Karpas-422 (cell line): ENCODE data around the gene TYROBP. TPM values are rescaled to one million over a fixed set of nuclear protein-coding genes. Genes with fewer than 3 reads are reported as not detected.

Experiments
- DNase-seq: peaks from one replicate; pipeline ENCODE4 v3.0.0-alpha.2; 2015
- H2AFZ ChIP-seq: fragments of 200-600 bp; sonication (generic); 2 replicates; pipeline ENCODE4 v1.6.1; 2014; ENCODE audit warnings: antibody characterized with exemption, low read length, mixed read lengths
- H3K27ac ChIP-seq: fragments of 200-600 bp; sonication (generic); 2 replicates; pipeline ENCODE4 v1.5.1; 2014; ENCODE audit warnings: mild to moderate bottlenecking, low read length, moderate library complexity
- H3K27me3 ChIP-seq: fragments of 200-600 bp; sonication (generic); 2 replicates; pipeline ENCODE4 v1.6.1; 2014; ENCODE audit warnings: low read length, mixed read lengths
- H3K36me3 ChIP-seq: fragments of 200-600 bp; sonication (generic); 2 replicates; pipeline ENCODE4 v1.6.1; 2014; ENCODE audit warnings: low read length, mixed read lengths; ENCODE audit not compliant: insufficient read depth
- H3K4me1 ChIP-seq: fragments of 200-600 bp; sonication (generic); 2 replicates; pipeline ENCODE4 v1.6.1; 2014; ENCODE audit warnings: mild to moderate bottlenecking, low read length, mixed read lengths
- H3K4me2 ChIP-seq: fragments of 200-600 bp; sonication (generic); 2 replicates; pipeline ENCODE4 v1.6.1; 2014; ENCODE audit warnings: low read length, low read depth, mild to moderate bottlenecking; ENCODE audit not compliant: poor library complexity, severe bottlenecking
- H3K4me3 ChIP-seq: fragments of 200-600 bp; sonication (generic); 2 replicates; pipeline ENCODE4 v1.5.1; 2014; ENCODE audit warnings: mild to moderate bottlenecking, antibody characterized with exemption, low read length, mixed read lengths
- H3K79me2 ChIP-seq: fragments of 200-600 bp; sonication (generic); 2 replicates; pipeline ENCODE4 v1.6.1; 2014; ENCODE audit warnings: mild to moderate bottlenecking, low read length, mixed read lengths
- H3K9ac ChIP-seq: fragments of 200-600 bp; sonication (generic); 2 replicates; pipeline ENCODE4 v1.6.0; 2014; ENCODE audit warnings: low read length
- H3K9me2 ChIP-seq: fragments of 200-600 bp; sonication (generic), shearing (Covaris generic); replicated peaks from 2 replicates; pipeline ENCODE4 v1.6.0; 2014; ENCODE audit warnings: mild to moderate bottlenecking, low read length, moderate library complexity; ENCODE audit not compliant: insufficient read depth
- H3K9me3 ChIP-seq: fragments of 300-700, 200-600 bp; sonication (generic); 2 replicates; pipeline ENCODE4 v1.6.1; 2014; ENCODE audit warnings: low read length, mixed read lengths
- H4K20me1 ChIP-seq: fragments of 200-600 bp; sonication (generic); 2 replicates; pipeline ENCODE4 v1.6.1; 2014; ENCODE audit warnings: mild to moderate bottlenecking, antibody characterized with exemption, low read length, low read depth; ENCODE audit not compliant: insufficient read depth
- total RNA-seq: library from RNA; depleted of rRNA; stranded (reverse); fragments of >200 nt; shearing (Covaris generic); gene quantifications from 2 replicates; pipeline ENCODE4 v1.2.3, GENCODE V29; 2014; ENCODE audit warnings: low replicate concordance

TYROBP gene
- total RNA-seq, 1 experiment from 2014 or later, result not detected

DNA sequence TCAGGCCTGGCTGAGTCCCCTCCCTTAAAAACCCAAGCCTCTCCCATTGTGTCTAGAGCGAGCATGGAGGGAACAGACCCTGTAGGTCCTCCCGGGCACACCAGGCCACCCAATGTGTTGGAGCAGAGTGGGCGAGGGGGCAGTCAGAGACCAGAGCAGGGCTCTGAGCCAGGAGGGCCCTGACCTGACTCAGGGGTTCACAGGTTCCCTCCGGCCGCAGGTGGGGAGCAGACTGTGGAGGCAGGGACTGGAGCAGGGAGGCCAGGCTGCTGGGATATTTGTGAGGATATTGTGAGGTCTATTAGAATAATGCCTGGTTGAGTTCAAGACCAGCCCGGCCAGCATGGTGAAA is 1.6 kb upstream of the TYROBP start:
- Histone ChIP-seq H4K20me1 (no peaks in the 10 kb centered on the region), H3K79me2 (no peaks in the 10 kb centered on the region), H3K9me3 (no peaks in the 10 kb centered on the region), H3K27ac (no peak overlapping the region), H3K4me1 (peaks cover 11% of the 10 kb centered on the region), H3K9ac (peak overlapping the region; percentile 7; the same call in 1 of the 2 replicates), H3K4me3 (no peak overlapping the region), H3K27me3 (no peaks in the 10 kb centered on the region), H2AFZ (no peak overlapping the region), H3K36me3 (no peaks in the 10 kb centered on the region), H3K9me2 (no peaks in the 10 kb centered on the region), H3K4me2 (peak overlapping the region; percentile 28)
- peak; percentile 29 for DNase-seq

GRCh38 chr19:35908973-35909683 is 1.0 kb upstream of the TYROBP start:
- peaks cover 11% of the 10 kb centered on the region for H3K4me1 ChIP-seq
- H3K4me2 ChIP-seq, result peak overlapping the region; percentile 28
- H2AFZ ChIP-seq, result no peak overlapping the region
- no peaks in the 10 kb centered on the region for H3K9me2 ChIP-seq
- H3K9me3 ChIP-seq, result no peaks in the 10 kb centered on the region
- H3K27ac ChIP-seq, result no peak overlapping the region
- H4K20me1 ChIP-seq, result no peaks in the 10 kb centered on the region
- H3K36me3 ChIP-seq, result no peaks in the 10 kb centered on the region
- no peaks in the 10 kb centered on the region for H3K27me3 ChIP-seq
- H3K4me3 ChIP-seq, result no peak overlapping the region
- no peaks in the 10 kb centered on the region for H3K79me2 ChIP-seq
- peak; percentile 69 for DNase-seq
- peak overlapping the region; percentile 7; the same call in 1 of the 2 replicates for H3K9ac ChIP-seq

GRCh38 chr19:35907377-35907745 is 734 bp downstream of the TYROBP start:
- Histone ChIP-seq H2AFZ (no peak overlapping the region), H3K4me1 (peaks cover 28% of the 10 kb centered on the region), H3K4me2 (no peak overlapping the region), H3K4me3 (no peak overlapping the region), H3K9me3 (no peaks in the 10 kb centered on the region), H3K36me3 (no peaks in the 10 kb centered on the region), H3K27ac (no peak overlapping the region), H3K9ac (no peak overlapping the region), H4K20me1 (no peaks in the 10 kb centered on the region), H3K79me2 (no peaks in the 10 kb centered on the region), H3K27me3 (no peaks in the 10 kb centered on the region), H3K9me2 (no peaks in the 10 kb centered on the region)
- no peak for DNase-seq

GRCh38 chr19:35905178-35905727 is 2.8 kb downstream of the TYROBP start:
- Histone ChIP-seq H4K20me1 (no peaks in the 10 kb centered on the region), H3K27me3 (no peaks in the 10 kb centered on the region), H3K9ac (no peak overlapping the region), H3K9me2 (no peaks in the 10 kb centered on the region), H3K4me2 (no peak overlapping the region), H3K4me1 (peaks cover 48% of the 10 kb centered on the region), H2AFZ (no peak overlapping the region), H3K27ac (no peak overlapping the region), H3K79me2 (no peaks in the 10 kb centered on the region), H3K9me3 (no peaks in the 10 kb centered on the region), H3K36me3 (no peaks in the 10 kb centered on the region), H3K4me3 (no peak overlapping the region)
- peak; percentile 40 for DNase-seq

GRCh38 chr19:35904311-35905068 is 3.6 kb downstream of the TYROBP start:
- peaks cover 47% of the 10 kb centered on the region for H3K4me1 ChIP-seq
- H3K4me3 ChIP-seq, result no peak overlapping the region
- H3K9ac ChIP-seq, result no peak overlapping the region
- H3K9me3 ChIP-seq, result no peaks in the 10 kb centered on the region
- peaks cover under 1% of the 10 kb centered on the region for H3K79me2 ChIP-seq
- H3K27me3 ChIP-seq, result no peaks in the 10 kb centered on the region
- DNase-seq, result peak; percentile 29
- H3K27ac ChIP-seq, result no peak overlapping the region
- no peaks in the 10 kb centered on the region for H3K9me2 ChIP-seq
- H4K20me1 ChIP-seq, result no peaks in the 10 kb centered on the region
- H2AFZ ChIP-seq, result no peak overlapping the region
- H3K36me3 ChIP-seq, result no peaks in the 10 kb centered on the region
- H3K4me2 ChIP-seq, result no peak overlapping the region

GRCh38 chr19:35903550-35904179 is 4.4 kb downstream of the TYROBP start:
- Histone ChIP-seq H3K27ac (no peak overlapping the region), H4K20me1 (no peaks in the 10 kb centered on the region), H3K9me2 (no peaks in the 10 kb centered on the region), H3K4me1 (peaks cover 41% of the 10 kb centered on the region), H3K79me2 (peaks cover 9% of the 10 kb centered on the region), H3K27me3 (no peaks in the 10 kb centered on the region), H3K4me3 (peak overlapping the region; percentile 76), H3K9me3 (no peaks in the 10 kb centered on the region), H3K4me2 (peak overlapping the region; percentile 69), H2AFZ (peak overlapping the region; percentile 55; the same call in 1 of the 2 replicates), H3K9ac (peak overlapping the region; percentile 77), H3K36me3 (no peaks in the 10 kb centered on the region)
- peak; percentile 95 for DNase-seq

GRCh38 chr19:35902870-35903475 is 5.1 kb downstream of the TYROBP start:
- no peaks in the 10 kb centered on the region for H3K27me3 ChIP-seq
- no peaks in the 10 kb centered on the region for H3K9me3 ChIP-seq
- H3K4me2 ChIP-seq, result peak overlapping the region; percentile 69
- H4K20me1 ChIP-seq, result no peaks in the 10 kb centered on the region
- peaks cover 48% of the 10 kb centered on the region for H3K4me1 ChIP-seq
- H3K4me3 ChIP-seq, result peak overlapping the region; percentile 76
- DNase-seq, result peak; percentile 36
- peaks cover 16% of the 10 kb centered on the region for H3K79me2 ChIP-seq
- H3K9ac ChIP-seq, result peak overlapping the region; percentile 77
- peak overlapping the region; percentile 55; the same call in 1 of the 2 replicates for H2AFZ ChIP-seq
- H3K36me3 ChIP-seq, result no peaks in the 10 kb centered on the region
- H3K9me2 ChIP-seq, result no peaks in the 10 kb centered on the region
- no peak overlapping the region for H3K27ac ChIP-seq
